Spleen (tissue), 7 donors: Measurements from ENCODE around the gene KAT7.

Source experiments
- POLR2A ChIP-seq, 3 donors: fragments of 450-650 bp; IDR thresholded peaks; one replicate each; pipeline ENCODE4 v1.5.1; 2017; ENCODE audit warnings: antibody characterized with exemption in 3 of 3, mild to moderate bottlenecking in 1 of 3
- TF ChIP-seq, protein P1 (sequence below), 11 experiments: fragments of 200-600 bp in 7 of 11; fragments of 450-650 bp in 4 of 11; sonication (generic) in 4 of 11; IDR thresholded peaks in 8 of 11; conservative IDR thresholded peaks in 3 of 11; 1 replicate in 7 of 11; 2 replicates in 4 of 11; pipeline versions ENCODE4 v1.4.0 to v1.8.0; 2016 to 2021; ENCODE audit warnings: antibody characterized with exemption in 11 of 11, inconsistent platforms in 4 of 11, mild to moderate bottlenecking in 1 of 11
- donor health status: DM: no; HTN: no; CAD: no; lungs with moderate emphysema.
- donor health status: DM: no; HTN: no; CAD: no.
- donor health status: DM: no; HTN: no; CAD: no.

DNA sequence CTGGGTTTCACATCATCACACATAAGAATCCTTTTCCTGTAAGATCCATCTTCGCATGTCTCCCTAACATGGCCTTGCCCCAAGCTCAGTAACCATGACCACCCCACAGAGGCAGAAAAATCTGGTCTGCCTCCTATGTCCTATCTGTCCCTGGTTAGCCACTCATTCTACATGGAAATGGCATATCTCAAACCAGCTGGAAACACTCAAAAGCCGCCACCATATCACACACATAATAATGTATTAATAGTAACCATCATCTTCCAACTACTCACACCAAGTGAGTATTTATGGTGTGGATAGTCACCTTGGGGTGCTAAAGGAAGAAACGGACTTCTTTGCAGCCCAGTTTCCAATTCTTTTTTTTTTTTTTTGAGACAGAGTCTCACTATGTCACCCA, 36.0 kb upstream of the KAT7 start:
- no peak for TF ChIP-seq POLR2A (IDR thresholded peaks at IDR 0.05)
- TF ChIP-seq, protein P1, sequence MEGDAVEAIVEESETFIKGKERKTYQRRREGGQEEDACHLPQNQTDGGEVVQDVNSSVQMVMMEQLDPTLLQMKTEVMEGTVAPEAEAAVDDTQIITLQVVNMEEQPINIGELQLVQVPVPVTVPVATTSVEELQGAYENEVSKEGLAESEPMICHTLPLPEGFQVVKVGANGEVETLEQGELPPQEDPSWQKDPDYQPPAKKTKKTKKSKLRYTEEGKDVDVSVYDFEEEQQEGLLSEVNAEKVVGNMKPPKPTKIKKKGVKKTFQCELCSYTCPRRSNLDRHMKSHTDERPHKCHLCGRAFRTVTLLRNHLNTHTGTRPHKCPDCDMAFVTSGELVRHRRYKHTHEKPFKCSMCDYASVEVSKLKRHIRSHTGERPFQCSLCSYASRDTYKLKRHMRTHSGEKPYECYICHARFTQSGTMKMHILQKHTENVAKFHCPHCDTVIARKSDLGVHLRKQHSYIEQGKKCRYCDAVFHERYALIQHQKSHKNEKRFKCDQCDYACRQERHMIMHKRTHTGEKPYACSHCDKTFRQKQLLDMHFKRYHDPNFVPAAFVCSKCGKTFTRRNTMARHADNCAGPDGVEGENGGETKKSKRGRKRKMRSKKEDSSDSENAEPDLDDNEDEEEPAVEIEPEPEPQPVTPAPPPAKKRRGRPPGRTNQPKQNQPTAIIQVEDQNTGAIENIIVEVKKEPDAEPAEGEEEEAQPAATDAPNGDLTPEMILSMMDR (IDR thresholded peaks at IDR 0.05 in 8 of 11, conservative IDR thresholded peaks at IDR 0.05 in 3 of 11): no peak
